ENCODE measurements around the gene PHKB.
A peak's percentile ranks its signal among the peaks of the same experiment; 100 is the strongest.

PHKB gene

DNA sequence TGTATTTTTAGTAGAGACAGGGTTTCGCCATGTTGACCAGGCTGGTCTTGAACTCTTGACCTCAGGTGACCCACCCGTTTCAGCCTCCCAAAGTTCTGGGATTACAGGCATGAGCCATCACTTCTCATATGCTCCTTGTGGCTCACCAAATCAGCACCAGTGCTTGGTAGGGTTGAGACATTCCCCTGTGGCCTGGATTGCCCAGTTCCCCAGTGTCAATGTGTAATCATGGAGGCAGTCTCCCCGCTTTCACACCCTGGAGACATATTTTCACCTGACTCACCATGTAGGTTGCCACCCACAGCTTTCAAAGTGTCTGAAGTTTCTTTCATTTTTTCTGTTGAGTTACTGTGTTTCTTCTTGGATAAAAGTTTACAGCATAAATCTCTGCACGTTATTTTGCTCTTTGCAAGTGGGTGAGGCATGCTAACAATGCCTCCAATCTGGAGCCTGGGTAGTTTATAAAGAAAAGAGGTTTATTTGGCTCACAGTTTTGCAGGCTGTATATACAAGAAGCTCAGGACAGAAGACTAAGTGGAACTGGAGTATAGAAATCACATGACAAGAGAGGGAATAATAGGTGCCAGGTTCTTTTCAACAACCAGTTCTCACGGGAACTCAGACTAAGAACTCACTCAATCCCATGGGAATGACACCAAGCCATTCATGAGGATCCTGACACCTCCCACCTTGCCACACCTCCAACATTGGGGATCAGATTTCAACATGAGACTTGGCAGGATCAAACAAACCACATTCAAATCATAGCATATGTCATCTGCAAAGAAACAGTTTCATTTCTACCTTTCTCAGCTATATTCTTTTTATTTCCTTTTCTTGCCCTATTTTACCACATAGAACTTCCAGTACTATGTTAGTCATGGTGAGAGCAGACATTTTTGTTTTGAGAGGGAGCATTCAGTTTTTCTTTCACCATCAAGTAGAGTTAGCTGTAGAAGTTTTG, 113.2 kb downstream of the PHKB start:
- peak; percentile 53 for DNase-seq

- no peak for DNase-seq
Measured at GRCh38 chr16:47577029-47577428, 115.9 kb downstream of the PHKB start.

GRCh38 chr16:47578033-47578432, 116.9 kb downstream of the PHKB start:
- no peak for DNase-seq

DNA sequence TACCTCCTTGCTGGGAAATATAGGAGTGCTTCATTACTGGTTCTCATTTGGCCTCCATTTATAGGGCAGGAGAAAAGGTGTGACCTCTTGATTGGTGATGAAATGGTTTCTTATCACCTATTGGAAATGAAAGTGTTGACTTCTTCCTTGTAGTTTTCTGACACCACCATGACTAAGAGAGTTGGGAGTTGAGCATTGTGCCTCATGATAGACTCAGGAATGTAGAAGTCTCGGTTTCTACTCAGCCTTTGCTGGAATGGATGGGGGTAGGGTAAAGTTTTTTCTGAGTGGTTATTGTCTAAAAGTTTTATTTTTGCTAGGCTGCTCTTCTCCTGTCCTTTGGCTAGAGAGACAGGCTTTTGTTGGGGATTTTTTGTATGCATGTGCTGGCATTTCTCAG, 117.4 kb downstream of the PHKB start:
- DNase-seq: no peak

GRCh38 chr16:47581114-47581513, 120.0 kb downstream of the PHKB start:
- DNase-seq: no peak

DNA sequence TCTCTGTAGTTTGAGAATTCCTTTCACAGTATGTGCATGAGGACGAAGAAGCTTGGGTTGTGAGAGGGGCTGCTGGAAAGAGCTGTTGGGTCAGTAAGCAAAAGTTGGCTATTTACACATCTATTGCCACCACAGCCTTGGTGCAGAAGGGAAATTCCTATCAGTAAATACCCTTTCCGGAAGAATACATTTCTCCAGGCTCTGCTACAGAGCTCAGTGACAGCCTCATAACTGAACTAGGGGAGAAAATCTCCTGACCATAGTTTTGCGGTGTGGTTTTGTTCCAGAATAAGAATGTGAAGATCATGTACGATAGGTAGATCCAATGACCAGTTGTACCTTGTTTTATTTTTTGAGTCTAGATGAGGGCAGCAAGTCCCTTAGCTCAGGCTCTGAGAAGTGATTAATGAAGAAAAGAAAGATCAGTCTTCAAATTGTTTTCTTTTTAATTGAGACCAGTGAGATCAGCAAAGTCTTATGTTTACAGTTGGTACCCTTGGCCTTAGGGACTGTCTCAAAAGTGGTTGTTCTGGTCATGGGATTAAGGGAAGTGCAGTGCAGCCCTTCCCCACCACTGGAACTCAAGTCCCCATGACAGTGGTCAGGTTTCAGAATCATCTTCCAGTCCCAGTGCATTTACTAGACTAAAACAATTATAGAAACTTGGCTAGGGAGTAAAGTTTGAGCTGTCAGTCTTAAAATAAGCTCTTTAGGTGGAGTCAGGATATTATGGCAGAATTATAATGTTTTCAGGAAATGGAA, 123.5 kb downstream of the PHKB start:
- DNase-seq: no peak

GRCh38 chr16:47586121-47586520, 125.0 kb downstream of the PHKB start:
- DNase-seq: no peak

- DNase-seq: no peak
Measured at GRCh38 chr16:47590472-47590871, 129.3 kb downstream of the PHKB start.

DNA sequence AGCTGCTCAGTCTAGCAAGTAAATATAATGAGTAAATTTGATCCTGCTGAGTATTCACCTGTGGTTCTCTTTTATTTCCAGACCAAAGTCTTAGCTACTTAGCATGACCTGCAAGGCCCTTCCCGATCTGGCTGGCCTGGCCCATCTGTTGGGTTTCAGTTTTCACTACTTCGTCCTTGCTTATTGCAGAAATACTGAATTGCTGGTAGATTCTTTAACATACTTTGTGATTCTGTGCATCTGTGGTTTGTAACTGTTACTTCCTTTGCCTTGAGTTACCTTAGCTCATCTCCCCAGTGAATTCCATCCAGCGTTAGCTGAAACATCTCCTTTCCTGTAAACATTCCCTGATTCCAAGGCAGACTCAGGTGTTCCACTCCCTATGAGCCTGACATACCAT, 131.1 kb downstream of the PHKB start:
- DNase-seq: no peak

DNA sequence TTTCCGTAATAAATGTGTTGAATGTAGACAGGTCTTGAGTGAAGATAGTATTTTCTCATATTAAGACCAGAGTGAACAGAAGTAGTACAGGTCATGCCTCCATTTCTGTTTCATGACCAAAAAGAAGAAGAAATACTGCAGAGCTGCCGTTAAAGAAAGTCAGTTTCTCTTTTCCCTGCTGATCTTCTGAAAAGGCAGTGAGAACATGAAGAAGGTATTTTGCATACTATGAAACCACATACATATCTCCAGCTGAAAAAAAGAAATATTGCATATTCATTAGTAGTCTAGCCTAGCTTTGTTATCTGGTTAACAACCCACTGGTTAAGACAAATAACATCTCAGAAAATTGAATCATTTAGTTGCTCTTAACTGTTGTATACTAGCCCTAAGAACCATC, 138.4 kb downstream of the PHKB start:
- DNase-seq: no peak

- DNase-seq: no peak
Measured at GRCh38 chr16:47600376-47600775, 139.2 kb downstream of the PHKB start.

DNA sequence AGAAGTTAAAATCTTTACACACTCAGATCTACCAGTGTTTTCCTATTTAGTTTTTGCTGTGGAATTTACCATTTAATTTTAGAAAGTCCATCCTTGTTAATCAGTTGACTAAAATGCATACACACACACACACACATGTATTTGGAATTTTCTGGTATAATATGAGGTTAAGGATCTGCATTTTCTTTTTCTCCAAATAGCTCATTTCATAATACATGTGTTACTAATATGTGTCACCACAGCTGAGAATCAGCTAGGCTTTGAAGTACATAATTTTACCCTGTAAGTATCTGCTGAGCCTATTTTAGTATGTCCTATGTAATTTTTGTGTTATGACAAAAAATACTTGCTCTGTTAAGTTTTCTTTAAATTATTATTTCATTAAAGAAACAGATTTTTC, 143.2 kb downstream of the PHKB start:
- DNase-seq: no peak

- DNase-seq: no peak
Measured at GRCh38 chr16:47611042-47611441, 149.9 kb downstream of the PHKB start.

DNA sequence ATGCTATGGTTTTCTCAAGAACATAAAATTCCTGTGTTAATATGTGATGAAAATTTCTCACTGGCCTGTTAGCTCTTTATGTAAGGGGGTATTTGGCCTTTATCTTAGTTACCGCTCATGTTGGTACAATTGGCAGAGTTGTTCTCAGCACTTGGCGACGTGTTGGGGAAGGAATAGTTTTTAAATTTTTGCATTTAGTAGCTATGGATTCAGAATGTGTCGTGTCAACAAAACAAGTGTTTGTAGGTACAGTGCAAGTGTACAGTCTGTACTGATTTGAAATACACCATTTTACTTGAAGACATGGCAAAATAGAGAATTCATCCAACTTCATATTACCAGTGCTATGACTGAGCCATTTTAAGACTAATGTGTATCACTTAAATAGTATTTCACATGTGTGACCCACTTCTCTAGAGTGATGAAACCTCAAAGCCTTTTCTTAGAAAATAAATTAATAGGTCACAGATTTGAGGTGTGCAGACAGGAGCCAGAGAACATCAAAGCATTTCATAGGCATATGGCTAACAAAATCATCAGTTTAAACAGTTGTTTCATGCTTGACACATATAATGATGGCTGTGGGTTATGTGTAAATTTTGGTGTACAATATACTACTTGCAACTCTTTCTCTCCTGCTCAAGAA, 150.8 kb downstream of the PHKB start:
- no peak for DNase-seq

GRCh38 chr16:47612711-47613110, 151.6 kb downstream of the PHKB start:
- DNase-seq: no peak

- DNase-seq: no peak
Measured at GRCh38 chr16:47613251-47613650, 152.1 kb downstream of the PHKB start.

DNA sequence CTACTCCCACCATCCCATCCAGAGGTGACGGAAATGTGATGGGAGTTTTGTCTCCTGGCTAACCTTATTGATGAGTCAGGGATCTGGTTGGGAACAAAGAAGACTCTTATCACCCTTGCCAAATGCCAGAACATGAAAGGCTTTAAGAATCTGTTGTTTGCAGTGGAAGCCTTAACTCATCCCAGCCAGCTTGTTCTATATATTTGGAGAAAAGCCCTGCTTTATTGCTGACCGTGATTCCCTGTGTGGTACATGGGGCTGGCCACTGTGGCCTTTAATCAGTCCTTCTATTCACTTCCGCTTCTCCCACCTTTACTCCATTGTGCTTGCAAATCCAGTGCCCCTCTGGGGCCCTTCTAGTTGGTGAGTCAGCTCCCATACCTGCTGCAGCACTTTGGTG, 156.6 kb downstream of the PHKB start:
- no peak for DNase-seq

DNA sequence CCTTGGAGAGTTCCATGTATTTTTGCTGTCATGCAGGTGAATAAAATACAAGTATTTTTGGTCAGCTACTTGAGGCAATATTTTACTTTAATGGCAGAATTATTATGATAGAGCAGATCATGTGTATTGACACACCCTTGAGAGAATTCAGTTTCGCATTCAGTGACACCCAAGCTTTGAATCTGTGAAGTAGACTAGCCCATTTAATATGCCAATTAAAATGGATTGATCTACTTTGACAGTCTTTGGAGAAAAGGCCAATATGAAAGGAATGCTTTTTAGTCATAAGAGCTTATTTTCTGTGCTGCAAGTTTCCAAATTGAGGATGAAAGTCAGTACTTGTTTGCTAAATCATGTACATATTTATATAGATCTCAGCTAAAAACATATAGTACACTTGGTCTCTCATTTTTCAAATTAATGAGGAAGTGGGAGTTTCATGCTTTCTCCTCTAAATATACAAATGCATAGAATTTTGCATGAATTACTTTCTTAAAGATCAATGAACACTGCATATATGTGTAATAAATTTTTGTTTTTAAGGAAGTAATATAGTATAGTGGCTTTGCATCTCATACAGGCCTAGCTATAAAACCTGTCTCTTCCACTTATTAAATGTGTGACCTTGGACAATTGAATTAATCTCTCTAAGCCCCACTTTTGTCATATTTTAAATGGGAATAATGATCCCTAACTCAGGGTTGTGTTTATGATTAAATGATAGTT, 161.5 kb downstream of the PHKB start:
- no peak for DNase-seq

DNA sequence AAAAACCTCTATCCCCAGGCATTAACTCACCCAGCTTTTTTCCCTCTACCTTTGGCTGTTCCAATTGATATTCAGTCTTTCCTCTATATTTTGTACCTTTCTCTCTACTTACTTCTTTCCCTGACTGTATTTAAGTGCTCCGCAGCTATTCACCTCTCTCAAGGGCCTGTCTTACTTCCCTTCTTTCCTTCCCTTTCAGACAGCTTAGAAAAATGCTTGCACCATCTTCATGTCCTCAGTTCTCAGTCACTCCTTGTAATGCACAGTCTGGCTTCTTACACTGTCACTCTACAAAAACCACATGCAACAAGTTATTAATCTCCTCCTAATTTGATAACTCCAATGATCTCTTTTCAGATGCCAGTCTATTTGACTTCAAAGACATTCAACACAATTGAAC, 163.4 kb downstream of the PHKB start:
- DNase-seq: no peak

- DNase-seq: no peak
Measured at GRCh38 chr16:47625115-47625567, 164.0 kb downstream of the PHKB start.

DNA sequence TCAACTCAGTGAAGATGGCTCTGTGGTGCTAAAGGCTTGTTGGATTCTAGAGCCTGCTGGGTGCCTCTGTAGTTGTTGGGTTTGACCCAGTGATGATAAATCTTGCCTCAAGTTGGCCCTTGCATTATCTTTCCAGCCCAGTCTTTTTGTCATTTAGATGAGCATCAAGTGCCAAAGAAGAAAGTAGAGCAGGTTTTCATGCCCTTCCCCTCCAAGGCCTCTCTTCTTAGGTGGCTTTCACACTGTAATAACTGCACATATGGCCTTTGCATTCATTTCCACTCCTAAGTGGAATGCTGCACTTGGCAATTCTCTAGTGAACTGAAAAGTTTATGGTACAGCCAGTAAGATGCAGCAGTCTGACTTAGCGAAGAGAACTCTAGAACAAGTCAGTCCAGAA, 165.1 kb downstream of the PHKB start:
- no peak for DNase-seq

- DNase-seq: no peak
Measured at GRCh38 chr16:47627085-47627639, 166.0 kb downstream of the PHKB start.

DNA sequence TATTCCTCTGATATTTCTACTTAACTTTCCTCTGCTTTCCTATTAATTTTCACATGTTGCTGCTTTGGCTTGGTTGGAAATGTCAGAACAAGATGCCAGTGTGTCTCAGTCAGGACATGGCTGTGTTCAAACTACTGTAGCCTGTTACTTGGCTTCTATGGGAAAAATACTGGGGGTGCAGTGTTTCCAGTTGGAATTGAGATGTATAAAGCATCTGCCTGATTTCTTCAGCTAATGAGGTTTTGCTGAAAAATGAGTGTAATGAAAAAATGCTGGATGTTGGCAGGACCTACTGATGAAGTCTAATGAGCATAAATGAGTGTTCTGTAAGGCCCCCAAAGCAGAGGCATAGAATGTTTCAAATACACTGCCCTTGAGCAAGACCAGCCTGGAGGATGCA, 166.6 kb downstream of the PHKB start:
- no peak for DNase-seq
